Right ventricle myocardium superior (tissue), 1 donor: ENCODE data around the gene RAB22A. TPM values are rescaled to one million over a fixed set of nuclear protein-coding genes. Genes with fewer than 3 reads are reported as not detected.
"Not testable (repeated sequence)": the region's sequence is repeated elsewhere in the genome, so short reads cannot be mapped to it uniquely, and the experiment has no call there.

Source experiments
- ATAC-seq: fragments of 200-7000 bp; cut with Tn5 transposase; one replicate; pipeline ENCODE4 v1.9.1; 2020; ENCODE audit warnings: mild to moderate bottlenecking; ENCODE audit not compliant: poor library complexity
- DNase-seq: peaks from one replicate; pipeline ENCODE4 v3.0.0-alpha.2; 2020
- intact Hi-C: fragments of 100-400 bp; cut with DNase I; formaldehyde crosslinking; loops from one replicate; pipeline ENCODE4 v1.11.2; 2022
- total RNA-seq: library from RNA; stranded (reverse); fragmentation: NEBNext Ultra II Directional; extraction: Animal tissue kit (Norgen Biotek cat#: 25700); gene quantifications from one replicate; pipeline ENCODE4 v1.2.1, GENCODE V29; 2021
- donor health status: DM: no; HTN: yes; CAD: no; lungs with severe emphysema.

Gene RAB22A
- total RNA-seq, 1 donor from 2014 or later, result 5.8 TPM

GRCh38 chr20:58398254-58398653, 88.7 kb downstream of the RAB22A start:
- DNase-seq, result no peak
- intact Hi-C loops, result no loop called here
- no peak for ATAC-seq

DNA sequence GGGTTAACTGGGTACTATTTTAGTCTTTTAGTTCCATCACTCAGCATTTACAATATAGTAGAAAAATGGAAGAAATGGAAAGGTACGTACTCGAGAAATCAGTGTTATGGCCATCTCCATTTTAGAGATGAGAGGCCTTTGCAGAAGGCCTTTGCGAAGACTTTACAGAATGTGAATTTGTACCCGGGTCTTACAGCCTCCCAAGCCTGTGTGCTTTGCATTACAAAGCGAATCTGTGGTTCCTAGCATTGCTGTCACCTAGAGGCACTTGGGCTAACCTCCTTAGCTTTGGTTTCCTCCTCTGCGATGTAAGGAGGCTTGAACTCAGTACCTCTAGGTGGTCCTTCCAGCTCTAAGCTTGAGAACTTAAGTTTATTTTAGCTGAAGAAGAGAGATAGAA, 90.4 kb downstream of the RAB22A start:
- intact Hi-C loops, result no loop called here
- no peak for ATAC-seq
- DNase-seq, result no peak

DNA sequence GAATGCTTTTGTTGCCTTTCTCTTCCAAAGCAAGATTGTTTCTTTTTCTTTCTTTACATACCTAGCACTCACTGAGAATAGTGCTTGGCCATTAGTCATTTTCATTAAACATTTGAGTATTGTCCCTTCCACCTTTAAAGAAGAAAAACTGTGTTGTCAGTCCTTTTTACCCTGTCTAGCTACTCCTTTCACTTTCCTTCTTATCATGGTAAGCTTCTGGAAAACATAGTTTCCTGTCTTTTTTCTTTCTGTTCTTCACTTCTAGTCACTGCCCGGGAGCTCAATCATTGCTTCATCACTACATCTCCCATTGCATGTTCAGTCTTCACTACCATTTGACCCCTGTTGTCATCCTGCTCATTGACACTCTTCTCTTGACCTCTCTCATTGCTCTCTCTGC, 91.6 kb downstream of the RAB22A start:
- ATAC-seq (no peak), DNase-seq (no peak)
- intact Hi-C loops, result no loop called here

DNA sequence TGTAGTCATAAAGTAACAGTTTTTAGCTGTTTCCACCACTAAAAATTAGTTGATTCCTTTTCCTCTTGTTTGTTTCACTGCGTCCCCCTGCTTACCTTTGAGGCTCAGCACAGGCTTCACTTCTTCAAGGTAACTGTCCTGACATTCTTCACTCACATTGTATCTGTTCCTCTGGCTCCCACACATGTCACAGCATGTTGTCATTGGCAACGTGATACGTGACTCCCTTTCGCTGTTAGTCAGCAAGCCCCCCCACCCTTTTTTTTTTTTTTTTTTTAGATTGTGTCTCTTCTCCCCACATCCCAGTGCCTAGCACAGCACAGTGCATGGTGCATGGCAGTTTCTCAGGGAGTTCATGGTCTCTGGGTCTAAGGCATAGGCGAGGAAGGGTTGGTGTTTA, 92.8 kb downstream of the RAB22A start:
- no peak for ATAC-seq
- intact Hi-C loops, result no loop called here
- no peak for DNase-seq

DNA sequence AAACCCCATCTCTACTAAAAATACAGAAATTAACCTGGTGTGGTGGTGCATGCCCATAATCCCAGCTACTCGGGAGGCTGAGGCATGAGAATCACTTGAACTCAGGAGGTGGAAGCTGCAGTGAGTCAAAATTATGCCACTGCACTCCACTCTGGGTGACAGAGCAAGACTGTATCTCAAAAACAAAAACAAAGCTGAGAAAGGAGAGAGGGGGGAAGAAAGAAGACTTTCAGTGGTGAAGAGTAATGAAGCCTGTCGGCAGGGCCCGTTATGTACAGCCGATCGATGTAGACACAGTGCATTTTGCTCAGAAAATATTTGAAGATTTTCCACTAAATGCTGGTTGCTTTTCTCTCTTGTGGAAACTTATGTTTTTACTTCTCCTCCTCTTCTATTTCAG, 93.3 kb downstream of the RAB22A start:
- DNase-seq (no peak), ATAC-seq (no peak)
- intact Hi-C loops, result no loop called here

GRCh38 chr20:58403272-58403671, 93.8 kb downstream of the RAB22A start:
- intact Hi-C loops, result no loop called here
- no peak for ATAC-seq
- no peak for DNase-seq

GRCh38 chr20:58405504-58406291, 96.2 kb downstream of the RAB22A start:
- intact Hi-C loops, result no loop called here
- no peak for ATAC-seq

GRCh38 chr20:58406422-58407001, 97.0 kb downstream of the RAB22A start:
- no peak for ATAC-seq
- no peak for DNase-seq
- intact Hi-C loops, result no loop called here

More at GRCh38 chr20:58405504-58406291, 96.2 kb downstream of the RAB22A start:
- DNase-seq, result no peak

- ATAC-seq (no peak), DNase-seq (no peak)
These were observed 97.8 kb downstream of the RAB22A start for GRCh38 chr20:58407201-58407873.

GRCh38 chr20:58407966-58408557, 98.5 kb downstream of the RAB22A start:
- DNase-seq (no peak), ATAC-seq (peak; percentile 45)
- intact Hi-C loops, result no loop called here

More at GRCh38 chr20:58407201-58407873, 97.8 kb downstream of the RAB22A start:
- intact Hi-C loops, result no loop called here

DNA sequence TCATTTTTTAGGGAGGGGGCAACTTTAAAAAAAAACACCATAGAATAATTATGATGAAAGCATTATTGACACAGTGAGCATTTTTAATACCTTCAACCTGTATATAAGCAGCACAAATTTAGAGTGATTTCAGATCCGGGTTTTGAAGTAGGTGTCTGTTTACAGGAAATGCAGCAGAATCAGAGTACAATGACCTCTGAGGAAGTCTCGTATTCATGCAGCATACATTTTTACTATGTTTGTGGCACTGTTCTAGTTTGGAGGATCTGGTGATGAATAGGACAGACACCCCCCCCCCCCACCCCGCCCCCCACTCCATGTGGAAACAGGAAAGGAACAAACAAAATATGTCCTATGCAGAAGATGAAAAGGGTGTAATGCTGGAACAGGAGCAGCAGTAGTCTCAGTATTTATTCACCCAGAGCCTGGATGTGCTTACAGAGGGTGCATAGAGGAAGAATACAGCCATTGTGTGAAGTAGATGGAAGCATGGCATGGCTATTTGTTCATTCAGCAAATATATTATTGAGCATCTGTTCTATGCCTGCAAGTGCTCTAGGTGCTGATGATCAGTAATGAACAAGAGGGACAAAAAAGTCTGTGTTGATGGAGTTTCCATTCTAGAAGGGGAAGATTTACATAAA, 99.2 kb downstream of the RAB22A start:
- no peak for DNase-seq
- no peak for ATAC-seq
- intact Hi-C loops, result no loop called here

- DNase-seq, ATAC-seq, intact Hi-C loops: not testable (repeated sequence)
These were observed 104.7 kb downstream of the RAB22A start for GRCh38 chr20:58414216-58414615.

DNA sequence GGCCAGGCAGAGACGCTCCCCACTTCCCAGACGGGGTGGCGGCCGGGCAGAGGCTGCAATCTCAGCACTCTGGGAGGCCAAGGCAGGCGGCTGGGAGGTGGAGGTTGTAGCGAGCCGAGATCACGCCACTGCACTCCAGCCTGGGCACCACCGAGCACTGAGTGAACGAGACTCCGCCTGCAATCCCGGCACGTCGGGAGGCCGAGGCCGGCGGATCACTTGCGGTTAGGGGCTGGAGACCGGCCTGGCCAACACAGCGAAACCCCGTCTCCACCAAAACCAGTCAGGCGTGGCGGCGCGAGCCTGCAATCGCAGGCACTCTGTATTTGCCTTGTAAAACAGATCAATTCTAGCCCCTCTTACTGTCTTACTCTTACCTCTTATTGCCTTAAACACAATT, 105.3 kb downstream of the RAB22A start:
- ATAC-seq, intact Hi-C loops, DNase-seq: not testable (repeated sequence)

DNA sequence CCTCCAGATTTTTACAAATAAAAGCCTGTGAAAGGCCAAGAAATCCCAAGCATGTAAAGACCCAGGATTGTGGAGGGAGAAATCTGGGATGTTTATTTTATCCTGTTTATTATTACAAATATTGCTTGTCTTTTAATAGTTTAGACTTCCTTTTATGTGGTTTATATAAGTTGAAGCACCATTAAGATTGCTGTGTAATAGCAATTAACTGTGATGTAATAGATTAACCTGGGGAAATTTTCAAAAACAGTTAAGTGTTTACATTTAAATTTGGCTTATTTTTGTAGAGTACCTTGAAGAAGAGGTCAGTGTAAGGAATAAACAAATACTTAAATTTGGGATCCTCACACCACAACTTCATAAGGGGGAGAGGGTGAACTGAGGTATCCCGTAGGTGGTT, 106.5 kb downstream of the RAB22A start:
- DNase-seq (no peak), ATAC-seq (no peak)
- intact Hi-C loops, result no loop called here

- intact Hi-C loops, result no loop called here
- ATAC-seq, result no peak
These were observed 107.3 kb downstream of the RAB22A start for GRCh38 chr20:58416835-58417234.

More at GRCh38 chr20:58416835-58417234, 107.3 kb downstream of the RAB22A start:
- DNase-seq, result no peak
